HL-60 (cell line): ENCODE measurements around the gene CAPN8.

ENCODE experiments used
- CTCF ChIP-seq: IDR thresholded peaks from one replicate; pipeline ENCODE4 v1.5.1; 2011; ENCODE audit warnings: low read length, control low read depth, inconsistent platforms; ENCODE audit not compliant: insufficient read depth
- POLR2AphosphoS5 ChIP-seq: IDR thresholded peaks from 2 replicates; pipeline ENCODE4 v1.6.1; 2012; ENCODE audit warnings: low read depth

GRCh38 chr1:223700942-223701637 lies 35.6 kb upstream of the CAPN8 start:
- TF ChIP-seq CTCF (no peak), POLR2AphosphoS5 (no peak)
